HG03469 (cell line): ENCODE measurements around the gene FGF12.
A peak's percentile ranks its signal among the peaks of the same experiment; 100 is the strongest.
"Not testable (repeated sequence)": the region's sequence is repeated elsewhere in the genome, so short reads cannot be mapped to it uniquely, and the experiment has no call there.

Experiments
- ATAC-seq: cut with Tn5 transposase; IDR thresholded peaks from one replicate; pipeline ENCODE4 v1.9.1; 2021; ENCODE audit warnings: mild to moderate bottlenecking, moderate library complexity, moderate number of reproducible peaks; ENCODE audit not compliant: unreplicated experiment

Gene FGF12

DNA sequence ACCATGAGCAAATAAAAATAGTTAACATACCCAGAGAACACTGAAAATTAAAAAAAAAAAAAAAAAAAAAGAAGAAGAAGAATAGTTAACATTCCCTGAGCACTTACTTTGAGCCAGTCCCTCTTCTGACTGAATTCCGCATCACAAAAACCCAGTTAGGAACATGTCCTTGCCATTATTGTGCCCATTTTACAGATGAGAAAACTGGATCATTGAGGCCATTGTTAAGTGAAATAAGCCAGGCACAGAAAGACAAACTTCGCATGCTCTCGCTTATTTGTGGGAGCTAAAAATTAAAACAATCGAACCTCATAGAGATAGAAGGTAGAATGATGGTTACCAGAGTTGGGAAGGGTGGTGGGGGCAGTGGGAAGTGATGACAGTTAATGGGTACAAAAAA lies 119.5 kb downstream of the FGF12 start:
- ATAC-seq = no peak

DNA sequence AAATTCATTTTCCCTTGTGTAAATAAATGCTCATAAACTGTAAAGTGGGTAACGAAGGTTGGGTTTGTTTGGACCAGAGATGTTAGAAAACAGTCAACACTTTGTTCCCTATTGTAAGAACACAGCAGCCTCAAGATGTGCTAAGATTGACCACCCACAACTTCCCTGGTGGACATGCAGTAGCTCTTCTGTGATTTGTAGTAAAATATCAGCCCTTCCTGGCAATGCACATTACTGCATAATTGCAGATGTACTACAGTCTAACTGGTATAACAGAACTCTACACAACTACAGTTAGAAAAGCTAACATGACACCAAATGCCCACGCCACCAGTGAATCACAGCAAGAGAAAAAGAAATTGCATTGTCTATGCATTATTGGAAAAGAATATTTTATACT lies 129.4 kb downstream of the FGF12 start:
- no peak for ATAC-seq

DNA sequence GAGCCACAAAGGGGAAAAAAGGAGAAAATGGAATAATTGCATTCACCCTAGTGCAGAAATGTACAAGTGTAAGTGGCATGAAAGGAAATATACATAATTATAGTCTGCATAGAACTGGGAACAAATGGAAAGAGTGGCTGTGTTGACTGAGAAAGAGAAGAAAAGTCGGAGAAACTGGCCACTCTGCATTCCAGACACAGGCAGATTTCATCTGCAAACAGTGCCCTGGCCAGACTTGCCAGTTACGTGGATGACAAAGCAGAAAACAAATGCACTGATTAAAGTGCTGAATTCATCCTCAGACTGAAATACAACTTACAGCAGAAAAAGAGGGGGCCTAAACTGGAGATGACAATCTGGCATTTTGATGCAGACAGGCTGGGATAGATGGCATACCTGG lies 129.8 kb downstream of the FGF12 start:
- no peak for ATAC-seq

DNA sequence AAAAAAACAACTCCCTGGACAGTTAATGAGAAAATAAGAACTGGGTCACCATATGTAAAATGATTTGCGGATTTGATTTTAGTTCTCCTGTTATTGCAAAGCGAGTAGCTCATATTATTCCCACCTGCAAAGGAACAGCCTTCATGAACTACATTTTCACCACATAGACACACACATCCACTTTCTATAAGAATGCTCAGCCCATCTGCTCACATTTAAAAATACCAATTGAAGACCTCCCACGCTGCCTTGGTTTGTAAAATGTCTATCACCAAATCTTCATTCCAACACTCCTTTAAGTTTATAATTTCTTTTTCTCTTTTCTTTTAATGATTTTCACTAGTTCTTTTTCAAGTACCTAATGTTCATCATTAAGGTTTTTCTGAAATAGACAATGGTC lies 148.6 kb downstream of the FGF12 start:
- ATAC-seq = no peak

DNA sequence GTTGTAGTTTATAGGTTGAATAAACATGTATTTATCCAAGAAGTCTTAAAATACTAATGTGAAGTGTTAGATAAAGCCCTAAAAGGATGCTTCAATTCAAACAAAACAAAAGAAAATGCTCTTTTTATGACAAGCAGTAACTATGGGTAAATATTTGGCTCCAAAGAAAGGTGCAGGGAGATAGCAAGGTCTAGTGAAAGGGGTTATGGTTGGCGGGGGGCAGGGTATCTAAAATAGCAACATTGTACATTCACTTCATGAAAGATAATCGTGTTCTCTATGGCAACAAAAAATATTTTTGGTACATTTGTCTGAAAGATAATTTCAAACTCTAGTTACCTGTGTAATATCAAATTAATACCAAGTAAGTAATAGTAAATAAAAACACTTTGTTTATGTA lies 149.5 kb downstream of the FGF12 start:
- no peak for ATAC-seq

DNA sequence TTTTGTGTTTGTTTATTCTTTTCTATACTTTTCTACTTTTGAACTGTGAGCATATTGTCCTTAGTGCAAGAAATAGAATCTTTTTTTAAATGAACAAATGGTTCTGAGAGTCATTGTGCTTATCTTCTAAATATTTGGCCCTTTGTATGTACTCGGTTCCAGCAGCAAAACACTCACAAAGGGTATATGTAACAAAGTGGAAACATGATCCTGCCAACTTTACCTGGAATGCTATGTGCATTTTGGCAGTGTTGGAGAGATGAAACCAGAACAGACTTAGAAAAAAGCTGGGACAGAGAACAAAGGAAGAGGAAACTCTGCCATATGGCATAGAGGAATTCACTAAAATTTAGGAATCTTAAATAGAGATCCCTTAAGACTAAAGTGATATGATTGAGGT lies 150.1 kb downstream of the FGF12 start:
- ATAC-seq = no peak

DNA sequence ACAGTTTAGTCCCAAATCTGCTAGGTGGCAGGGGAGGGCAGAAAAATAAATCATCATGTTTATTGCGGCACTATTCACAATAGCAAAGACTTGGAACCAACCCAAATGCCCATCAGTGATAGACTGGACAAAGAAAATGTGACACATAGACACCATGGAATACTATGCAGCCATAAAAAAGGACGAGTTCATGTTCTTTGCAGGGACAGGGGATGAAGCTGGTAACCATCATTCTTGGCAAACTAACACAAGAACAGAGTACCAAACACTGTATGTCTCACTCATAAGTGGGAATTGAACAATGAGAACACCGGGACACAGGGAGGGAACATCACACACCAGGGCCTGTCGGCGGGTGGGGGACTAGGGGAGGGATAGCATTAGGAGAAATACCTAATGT lies 150.6 kb downstream of the FGF12 start:
- ATAC-seq = not testable (repeated sequence)

DNA sequence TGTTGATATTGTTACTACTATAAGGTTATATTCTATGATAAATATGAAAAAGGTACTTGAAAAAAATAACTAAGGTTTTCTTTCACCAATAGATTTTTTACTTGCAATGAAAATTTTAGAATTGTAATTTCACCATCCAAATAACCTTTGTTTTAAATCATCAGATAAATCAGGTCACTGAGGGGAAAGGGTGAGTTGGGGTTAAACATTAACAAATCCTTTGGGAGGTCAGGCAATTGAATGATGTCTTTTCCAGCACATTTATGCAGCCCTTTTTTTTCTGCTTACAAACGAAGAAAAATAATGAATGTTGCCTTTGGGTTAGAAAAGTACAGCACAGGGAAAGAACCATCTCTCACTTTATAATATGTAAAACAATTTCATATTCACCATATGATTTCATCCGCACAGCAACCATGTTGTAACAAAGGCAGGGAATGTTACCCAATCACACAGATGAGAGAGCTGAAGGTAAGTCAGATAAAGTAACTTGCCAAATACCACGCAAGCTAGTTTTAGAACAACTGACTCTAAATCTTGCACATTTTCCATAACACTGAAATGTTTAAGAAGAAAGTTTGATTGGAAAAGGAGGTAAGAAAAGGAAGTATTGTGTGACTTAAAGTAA lies 151.3 kb downstream of the FGF12 start:
- ATAC-seq = no peak

DNA sequence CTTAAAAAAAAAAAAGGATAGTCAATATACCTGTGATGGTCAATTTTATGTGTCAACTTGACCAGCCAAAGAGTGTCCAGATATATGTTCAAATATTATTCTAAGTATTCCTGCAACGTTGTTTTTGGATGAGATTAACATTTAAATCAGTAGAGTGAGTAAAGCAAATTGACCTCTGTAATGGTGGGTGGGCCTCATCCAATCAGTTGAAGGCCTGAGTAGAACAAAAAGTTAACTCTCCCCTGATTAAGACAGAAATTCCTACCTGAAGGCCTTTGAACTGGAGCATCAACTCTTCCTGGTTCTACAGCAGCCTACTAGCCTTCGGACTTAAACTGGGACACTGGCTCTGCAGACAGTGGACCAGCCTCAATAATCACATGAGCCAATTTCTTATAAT lies 154.1 kb downstream of the FGF12 start:
- ATAC-seq = no peak

DNA sequence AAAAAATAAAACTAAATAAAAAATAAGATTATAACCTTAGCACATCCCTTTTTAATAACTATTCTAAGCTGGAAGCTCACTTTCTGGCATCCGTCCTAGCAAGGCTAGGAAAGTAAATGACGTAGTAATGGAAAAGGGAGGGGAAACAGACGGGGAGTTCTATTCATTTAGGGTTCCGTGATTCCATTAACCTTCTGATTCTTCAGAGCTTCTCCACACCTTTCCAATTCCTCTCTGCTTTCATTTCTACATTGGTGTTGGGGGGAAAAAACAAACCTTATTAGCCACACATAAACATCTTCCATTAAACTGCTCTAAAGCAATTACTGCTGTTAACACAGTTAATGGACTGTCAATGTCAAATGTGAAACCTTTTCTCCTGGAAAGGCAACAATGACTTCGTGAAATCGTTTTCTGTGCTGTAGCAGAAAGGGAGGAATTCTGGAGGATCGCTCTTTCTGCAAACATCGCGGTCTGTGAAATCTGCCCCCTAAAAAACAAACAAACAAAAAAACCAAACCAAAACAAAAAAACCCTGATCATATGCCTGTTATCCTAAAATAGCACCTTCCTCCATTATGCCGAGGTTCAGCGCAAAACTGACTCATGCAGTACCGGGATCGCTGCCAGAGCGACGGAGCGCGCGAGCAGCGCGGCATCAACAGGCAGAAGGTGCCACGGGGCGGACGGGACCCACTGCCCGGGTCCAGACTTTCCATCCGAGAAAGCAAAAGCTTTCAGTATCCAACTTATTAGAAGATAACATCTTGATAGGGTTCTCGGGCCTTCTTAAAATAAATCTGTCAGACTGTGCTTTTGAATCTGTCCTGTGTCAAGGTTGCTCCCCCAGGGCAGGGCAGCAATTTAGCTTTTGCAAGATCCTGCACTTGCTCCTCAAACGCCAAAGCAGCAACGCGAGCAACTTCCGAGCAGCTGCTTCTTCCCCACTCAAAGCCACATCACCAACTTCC lies 156.2 kb downstream of the FGF12 start:
- no peak for ATAC-seq

DNA sequence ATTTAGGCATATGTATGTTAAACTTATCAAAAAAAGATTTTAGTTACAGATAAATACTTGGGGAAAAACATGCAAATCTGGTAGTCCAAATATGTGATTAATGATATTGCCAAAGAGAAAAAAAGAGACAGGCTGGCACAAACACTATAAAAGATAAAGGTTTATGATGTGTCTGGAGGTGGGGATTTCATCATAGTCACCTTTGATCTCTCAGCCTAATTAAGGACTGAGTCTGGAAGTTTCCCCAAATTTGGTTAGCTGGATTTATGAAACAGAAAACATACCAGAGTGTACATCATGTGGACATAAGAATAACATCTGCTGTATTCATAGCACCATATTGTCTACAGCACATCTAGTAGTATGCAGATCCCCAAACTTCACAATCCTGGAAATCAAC lies 157.0 kb downstream of the FGF12 start:
- ATAC-seq = no peak

DNA sequence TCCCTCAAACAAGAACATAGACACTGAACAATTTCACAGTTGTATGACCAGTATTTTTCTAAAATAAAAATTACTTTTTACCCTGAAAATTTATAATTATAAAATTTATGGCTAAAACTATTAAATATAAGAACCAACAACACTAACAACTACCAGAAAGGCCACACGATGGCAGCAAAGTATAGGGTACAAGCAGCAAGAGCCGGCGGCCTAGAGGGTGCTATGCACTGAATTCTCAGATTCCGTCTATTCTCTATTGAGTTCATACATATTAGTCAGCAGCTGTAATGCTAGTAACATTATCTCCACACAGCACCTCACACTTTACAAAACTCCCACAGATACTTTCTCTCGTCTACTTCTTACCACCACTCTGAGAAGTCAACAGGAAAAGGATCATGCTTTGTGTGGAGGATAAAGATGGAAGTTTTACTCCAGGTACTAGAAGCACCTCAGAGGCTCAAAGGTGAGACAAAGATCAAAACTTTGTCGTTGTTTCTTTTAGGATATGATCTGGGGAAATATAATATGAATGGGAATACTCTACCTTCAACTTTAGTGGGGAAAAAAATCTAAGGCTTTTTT lies 160.5 kb downstream of the FGF12 start:
- ATAC-seq = peak; percentile 91

DNA sequence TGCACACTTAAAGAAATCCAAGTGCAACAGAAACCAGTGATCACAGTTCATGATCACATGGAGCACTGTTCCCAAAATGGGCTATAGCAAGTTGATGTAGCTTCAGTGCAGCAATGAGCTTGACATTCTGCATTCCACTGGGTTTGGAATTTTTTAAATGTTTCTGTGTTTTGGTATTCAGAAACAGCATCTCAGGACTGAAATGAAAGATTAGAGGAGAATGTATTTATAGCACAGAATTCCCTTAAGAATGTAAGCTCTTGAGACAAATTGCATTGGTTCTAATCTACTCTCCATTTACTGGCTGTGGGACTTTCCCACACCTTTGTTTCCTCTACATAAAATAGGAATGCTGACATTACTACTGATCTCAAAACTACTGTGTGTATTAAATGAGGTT lies 162.7 kb downstream of the FGF12 start:
- no peak for ATAC-seq

DNA sequence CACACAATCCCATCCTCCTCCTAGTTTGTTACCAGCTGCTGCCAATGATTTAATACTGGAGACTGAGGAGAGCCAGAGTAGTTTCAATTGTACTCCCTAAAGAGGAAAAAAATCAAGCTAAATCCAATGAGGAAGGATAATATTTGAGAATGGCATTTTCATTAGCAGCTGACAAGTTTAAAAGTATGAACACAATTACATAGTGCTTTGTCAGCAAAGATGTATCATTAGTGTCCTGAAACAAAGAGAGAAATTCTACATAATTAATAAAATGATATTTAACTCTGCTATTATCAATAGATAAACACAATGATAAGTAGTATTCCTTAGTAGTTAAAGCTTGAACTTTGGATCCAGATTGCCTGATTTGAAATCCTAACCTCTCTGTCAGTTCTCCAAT lies 163.9 kb downstream of the FGF12 start:
- no peak for ATAC-seq

DNA sequence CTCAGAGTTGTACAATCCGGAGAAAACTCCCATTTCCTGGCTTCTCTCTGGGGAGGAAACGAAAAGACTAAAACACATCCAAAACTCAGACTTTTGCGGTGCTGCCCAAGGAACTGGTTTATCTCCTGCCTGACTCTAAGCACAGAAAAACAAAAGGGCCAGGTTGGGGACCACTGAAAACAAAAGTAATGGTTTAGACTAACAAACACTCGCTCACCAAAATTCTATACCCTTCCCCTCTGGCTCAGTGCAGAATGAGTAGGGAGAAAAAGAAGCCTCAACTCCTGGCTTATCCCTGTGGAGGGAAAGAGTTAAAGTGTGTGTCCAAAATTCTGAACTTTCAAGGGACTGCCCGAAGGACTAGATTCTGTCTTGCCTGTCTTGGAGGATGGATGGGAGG lies 173.6 kb downstream of the FGF12 start:
- ATAC-seq = no peak

DNA sequence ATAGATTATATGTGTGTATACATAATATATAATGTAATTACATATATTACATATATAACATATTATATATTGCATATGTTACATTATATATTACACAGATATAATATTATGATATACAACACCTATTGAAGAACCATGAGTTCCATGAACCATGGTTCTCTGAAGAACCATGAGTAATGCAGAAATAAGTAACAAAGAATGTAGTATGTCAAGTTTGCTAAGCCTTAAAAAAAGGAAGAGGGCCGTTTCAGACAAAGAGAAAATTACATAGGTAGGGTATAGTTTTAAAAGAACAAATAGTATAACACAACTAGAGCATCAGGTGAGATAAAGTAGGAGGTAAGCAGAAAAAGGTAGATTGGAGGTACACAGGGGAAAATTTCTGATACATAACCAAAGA lies 177.0 kb downstream of the FGF12 start:
- no peak for ATAC-seq

DNA sequence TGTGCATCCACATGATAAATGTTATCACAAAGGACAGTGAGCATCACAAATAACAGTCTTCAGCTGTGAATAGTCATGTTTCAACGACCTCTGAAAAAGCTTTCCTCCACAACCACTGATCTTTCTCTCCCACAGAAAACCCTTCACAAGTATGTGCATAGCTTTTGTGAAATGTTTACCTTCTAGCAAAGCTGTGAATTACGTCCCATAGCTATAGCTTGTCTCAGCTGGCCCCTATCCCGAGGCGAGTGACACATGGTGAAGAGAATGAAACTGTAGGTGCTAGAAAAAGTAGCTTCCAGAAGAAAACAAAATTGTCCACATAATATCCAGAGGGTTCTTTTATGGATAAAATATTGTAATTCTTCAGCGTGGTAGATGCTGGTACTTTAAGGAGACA lies 182.0 kb downstream of the FGF12 start:
- no peak for ATAC-seq

DNA sequence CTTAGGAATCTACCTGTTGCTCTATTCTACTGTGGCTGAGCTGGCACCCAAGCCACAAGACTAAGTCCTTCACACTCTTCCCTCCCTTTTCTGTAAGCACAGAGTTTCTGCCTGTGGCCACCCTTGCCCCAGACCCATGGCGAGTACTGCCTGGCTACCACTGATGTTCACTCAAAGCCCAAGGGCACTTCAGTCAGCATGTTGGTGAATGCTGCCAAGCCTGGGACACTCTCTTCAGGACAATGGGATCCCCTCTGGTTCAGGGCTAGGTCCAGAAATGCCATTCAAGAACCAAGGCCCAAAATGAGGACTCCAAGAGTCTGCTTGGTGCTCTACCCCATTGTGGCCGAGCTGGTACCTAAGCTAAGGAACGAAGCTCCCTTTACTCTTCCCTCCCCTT lies 184.2 kb downstream of the FGF12 start:
- ATAC-seq = no peak

DNA sequence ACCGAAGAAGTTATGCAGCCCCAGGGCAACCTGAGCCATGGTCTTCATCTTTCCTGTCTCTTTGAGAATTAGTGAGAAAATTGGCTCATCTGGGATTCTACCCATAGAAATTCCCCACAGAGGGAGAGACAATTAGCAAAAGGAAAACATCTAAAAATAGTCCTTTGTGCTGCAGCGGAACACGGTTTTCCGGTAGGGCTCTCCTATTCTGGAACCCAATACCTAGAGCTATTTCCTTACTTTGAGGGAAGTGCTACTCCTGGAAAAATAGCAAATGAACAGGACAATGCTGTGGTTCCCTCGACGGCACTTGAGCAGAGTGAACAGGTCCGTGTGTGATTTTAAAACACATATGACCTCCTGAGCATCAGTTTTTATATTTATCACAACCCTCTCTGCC lies 210.5 kb downstream of the FGF12 start:
- ATAC-seq = no peak

DNA sequence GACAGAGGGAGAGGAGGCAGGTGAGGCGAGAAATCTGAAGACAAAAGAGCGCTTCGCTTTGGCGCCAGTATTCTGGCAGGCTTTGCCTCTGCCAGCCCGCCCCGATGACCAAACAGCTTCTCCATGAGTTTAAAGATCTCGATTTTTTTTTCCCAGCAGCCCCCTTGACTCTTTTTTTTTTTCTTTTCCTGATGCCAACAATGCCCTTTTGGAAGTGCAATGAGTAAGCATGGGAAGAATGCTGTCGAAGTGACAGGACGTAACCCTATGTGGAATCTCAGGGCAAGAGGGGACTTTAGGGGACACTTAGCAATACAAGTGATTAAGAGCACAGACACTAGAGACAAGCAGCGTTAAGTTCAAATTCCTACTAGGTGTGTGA lies 211.7 kb downstream of the FGF12 start:
- ATAC-seq = no peak

DNA sequence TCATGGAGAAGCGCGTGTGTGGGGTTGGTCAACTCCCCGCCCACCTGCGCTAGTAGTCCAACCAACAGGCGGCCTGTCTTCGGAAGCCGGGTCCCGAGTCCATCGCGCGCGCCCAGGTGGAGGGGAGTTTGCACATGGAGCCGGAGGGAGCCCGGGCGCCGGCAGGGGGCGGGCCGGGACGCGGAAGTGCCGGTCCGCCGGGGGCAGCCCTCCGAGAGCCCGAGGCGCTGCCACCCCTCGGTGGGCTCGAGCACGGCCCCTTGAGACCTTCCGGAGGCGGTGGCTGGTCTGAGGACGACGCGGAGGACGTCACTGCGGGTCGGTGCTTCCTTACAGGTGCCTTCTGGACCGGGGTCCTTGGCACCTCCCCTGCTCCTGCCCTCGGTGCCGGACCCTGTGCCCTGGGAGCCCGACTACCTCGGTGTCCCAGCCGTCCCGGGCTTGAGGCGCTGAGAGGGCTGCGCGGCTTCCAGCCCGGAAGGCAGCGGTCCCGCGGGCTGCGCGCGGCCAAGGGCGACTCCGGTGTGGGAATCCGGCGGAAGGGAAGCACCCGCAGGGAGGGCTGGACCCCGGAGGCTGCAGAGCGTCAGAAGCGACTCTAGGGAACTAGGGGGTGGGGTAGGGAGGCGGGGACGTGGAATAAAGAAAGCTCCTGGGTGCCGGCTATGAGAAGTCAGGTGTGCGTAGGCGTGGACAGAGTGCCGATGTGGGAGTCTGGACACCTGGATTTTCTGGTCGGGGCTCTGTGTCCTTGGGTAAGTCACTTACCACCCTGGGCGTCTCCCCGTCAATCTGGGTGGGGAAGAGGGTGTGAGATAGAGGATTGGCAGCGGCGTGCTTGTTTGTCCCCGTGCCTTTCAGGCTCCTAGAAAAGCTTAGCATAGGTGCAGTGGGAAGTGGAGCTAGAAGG lies 212.3 kb downstream of the FGF12 start:
- no peak for ATAC-seq
